GM12892 (cell line): ENCODE results near the gene RPS26.

Experiments used
- POLR2A ChIP-seq: IDR thresholded peaks from 2 replicates; pipeline ENCODE4 v1.6.1; 2011; ENCODE audit warnings: low read depth, low read length, control low read depth
- TAF1 ChIP-seq: IDR thresholded peaks from 2 replicates; pipeline ENCODE4 v1.6.1; 2011; ENCODE audit warnings: low read depth, mild to moderate bottlenecking, control low read depth, low read length, borderline replicate concordance

GRCh38 chr12:56082382-56082781 lies 40.7 kb downstream of the RPS26 start:
- TF ChIP-seq TAF1 (no peak), POLR2A (no peak)
